ENCODE results near the gene VKORC1.
"Not testable (repeated sequence)": the region's sequence is repeated elsewhere in the genome, so short reads cannot be mapped to it uniquely, and the experiment has no call there.

VKORC1 gene

DNA sequence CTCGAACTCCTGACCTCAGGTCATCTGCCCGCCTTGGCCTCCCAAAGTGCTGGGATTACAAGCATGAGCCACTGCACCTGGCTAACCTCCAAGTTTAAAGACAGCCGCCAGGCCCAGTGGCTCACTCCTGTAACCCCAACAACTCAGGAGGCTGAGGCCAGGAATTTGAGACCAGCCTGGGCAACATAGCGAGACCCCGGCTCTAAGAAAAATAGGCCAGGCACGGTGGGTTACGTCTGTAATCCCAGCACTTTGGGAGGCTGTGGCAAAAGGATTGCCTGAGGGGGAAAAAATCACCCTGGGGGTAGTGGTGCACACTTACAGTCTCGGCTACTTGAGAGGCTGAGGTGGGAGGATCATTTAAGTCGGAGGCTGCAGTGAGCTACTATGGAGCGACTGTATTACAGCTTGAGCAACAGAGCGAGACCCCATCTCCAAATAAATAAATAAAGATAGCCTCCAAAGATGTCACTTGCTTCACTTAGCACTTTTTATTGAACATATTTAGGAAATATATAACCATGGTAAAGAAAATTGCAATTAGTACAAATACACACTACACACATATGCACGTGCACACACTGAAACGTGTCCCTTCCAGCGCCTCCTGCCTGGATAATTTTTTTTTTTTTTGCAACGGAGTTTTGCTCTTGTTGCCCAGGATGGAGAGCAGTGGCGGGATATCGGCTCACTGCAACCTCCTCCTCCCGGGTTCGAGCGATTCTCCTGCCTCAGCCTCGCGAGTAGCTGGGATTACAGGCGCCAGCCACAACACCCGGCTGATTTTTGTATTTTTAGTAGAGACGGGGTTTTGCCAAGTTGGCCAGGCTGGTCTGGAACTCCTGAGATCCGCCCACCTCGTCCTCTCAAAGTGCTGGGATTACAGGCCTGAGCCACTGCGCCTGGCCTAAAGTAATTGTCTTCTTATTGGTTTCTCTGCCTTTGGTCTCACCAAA, 12.2 kb upstream of the VKORC1 start:
- DNase-seq, result no peak

GRCh38 chr16:31105677-31106213, 11.1 kb upstream of the VKORC1 start:
- peak; percentile 86 to 91 for DNase-seq

- DNase-seq, result not testable (repeated sequence)
Observed at GRCh38 chr16:31100876-31101641, 6.5 kb upstream of the VKORC1 start.

DNA sequence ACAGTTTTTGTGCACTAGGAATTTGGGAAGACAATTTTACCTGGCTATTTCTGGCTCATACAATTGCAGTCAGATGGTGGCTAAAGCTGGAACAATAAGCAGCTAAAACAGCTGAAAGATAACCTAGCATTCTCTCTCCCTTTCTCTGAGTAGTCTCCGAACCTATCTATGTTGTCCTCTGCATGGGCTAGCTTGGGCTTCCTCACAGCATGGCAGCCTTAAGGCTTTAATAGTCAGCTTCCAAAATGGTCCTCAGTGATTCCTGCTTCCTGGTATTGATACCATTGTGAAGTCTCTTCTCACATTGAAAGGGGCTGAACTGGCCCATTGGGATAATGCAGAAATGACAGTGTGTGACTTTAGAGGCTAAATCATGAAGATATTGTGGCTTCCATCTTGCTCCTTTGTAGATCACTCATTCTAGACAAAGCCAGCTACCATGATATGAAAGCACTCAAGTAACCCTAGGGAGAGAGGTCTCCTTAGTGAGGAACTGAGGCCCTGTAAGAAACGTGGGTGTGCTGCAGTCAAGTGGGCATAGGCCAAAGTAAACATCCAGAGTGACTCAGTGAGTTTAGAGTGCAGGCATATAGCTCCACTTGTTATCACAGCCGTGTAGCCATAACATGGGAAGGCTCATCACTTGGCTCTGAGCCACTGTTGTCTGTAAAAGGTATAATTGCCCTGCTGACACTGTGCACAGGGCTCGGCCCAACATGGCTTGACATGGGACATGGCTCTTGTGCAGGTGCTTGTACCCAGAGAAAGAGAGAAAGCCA, 5.5 kb upstream of the VKORC1 start:
- no peak for DNase-seq

GRCh38 chr16:31094088-31094423, 541 bp downstream of the VKORC1 start:
- no peak for DNase-seq

GRCh38 chr16:31093132-31093703, 1.4 kb downstream of the VKORC1 start:
- DNase-seq, result no peak

DNA sequence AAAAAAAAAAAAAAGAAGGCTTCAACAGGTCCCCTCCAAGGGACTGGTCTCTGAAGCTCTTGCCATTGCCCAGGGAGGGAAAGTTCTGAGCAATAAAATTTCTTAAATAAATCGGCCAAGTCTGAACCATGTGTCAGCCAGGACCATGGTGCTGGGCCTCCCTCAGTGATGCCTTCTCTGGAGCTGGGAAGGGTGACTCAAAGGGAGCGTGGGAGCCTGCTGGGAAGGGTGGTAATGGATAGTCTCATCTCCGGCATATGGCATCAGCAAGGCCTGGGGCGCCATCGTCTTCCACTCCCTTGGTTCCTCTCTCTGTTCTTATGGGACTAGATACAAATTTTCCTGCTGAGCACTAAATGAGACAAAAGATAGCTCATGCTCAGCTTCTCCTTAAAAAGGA, 2.3 kb downstream of the VKORC1 start:
- DNase-seq, result no peak

GRCh38 chr16:31090540-31090939, 4.1 kb downstream of the VKORC1 start:
- no peak for DNase-seq

GRCh38 chr16:31089199-31089598, 5.4 kb downstream of the VKORC1 start:
- no peak for DNase-seq

DNA sequence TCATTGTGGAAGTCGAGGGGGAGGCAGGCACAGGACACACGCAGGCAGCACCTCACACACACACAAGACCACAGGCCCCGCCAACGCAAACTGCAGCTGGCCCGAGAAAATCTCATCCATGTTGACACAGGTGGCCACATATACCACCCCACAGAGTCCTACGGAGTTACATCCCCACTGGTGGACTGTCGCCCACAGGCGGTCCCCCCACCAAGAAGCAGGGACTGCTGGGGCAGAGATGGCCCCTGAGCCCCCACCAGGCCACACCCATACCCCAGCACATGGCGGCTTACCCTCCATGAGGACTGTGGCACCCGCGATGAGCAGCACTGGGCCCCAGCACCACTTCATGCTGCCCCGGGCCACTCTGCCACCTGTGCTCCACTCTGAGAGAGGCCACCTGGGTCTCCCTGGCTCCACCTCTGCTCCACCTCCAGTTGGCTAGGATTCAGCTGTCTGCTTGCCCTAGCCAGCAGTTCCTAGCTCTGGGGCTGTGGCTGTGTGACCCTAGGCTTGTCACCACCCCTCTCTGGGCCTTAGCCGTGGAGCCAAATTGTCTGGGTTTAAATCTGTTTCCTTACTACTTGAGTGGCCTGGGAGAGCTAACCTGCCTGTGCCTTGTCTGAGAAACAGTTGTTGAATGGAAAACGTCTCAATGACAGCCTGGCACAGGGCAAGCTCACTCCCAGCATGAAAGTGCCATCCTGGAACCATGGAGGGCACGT, 6.0 kb downstream of the VKORC1 start, which contains the start of gene PRSS53:
Gene PRSS53, minus strand, starts transcription at position 485 of the 725 bp plus-strand sequence. Its CDS starts 134 bp downstream, at position 351.
- DNase-seq, result no peak

- DNase-seq, result no peak
Observed at GRCh38 chr16:31087971-31088370, 6.6 kb downstream of the VKORC1 start.

- DNase-seq, result no peak
Observed at GRCh38 chr16:31087481-31087880, 7.1 kb downstream of the VKORC1 start.

- DNase-seq, result no peak
Observed at GRCh38 chr16:31086629-31086906, 8.0 kb downstream of the VKORC1 start.

DNA sequence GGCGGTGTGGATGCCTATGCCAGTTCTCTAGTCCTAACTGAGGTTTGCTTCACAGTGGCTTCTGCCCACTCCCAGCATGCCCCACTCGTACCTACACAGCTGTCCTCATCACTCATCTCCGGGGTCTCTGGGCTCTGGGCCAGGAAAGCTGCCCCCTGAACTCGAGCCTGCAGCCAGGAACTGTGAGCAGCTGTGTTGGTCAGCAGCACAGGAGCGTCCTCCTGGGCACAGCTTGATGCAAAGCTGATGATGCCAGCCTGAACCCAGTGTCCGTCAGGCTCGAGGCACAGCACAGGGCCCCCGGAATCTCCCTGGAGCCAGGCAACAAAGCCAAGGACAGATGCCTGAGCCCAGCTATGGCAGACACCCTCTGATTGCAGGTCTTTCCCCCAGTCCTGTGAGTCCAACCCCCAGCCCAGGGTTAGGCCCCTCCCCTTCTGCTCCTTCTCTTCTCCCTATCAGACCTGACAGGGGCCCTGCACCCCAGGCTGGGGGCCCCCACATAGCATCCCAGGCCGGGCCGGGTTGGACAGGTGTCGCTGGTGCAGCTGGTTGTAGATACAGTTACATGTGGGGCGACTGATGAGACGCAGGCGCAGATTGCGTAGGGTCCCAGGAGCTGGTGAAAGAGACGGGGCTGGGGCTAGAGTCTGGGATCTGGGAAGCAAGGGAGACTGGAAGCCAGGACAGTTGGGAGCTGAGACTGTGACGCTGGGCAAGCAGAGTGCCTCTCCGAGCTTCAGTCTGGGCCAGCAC, 8.5 kb downstream of the VKORC1 start:
- DNase-seq, result no peak

DNA sequence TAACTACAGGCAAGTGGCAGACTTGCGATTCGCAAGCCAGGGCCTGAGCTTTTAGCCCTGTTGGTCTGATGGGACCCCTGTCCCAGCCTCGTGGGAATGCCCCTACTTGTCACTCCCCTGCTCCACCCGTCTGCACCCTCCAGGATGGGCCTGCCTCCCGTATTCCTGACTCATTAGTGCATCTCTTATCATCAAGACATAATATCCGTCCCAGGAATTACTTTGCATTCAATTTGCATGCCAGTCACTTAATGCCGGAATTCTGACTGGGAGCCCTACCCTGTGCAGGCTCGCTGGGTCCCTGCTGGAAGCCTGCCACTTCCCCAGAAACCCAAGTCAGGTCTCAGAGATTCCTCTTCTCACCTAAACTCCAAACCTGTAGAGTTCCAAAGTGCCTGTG, 9.2 kb downstream of the VKORC1 start:
- DNase-seq, result no peak

- no peak for DNase-seq
Observed at GRCh38 chr16:31084584-31085302, 9.9 kb downstream of the VKORC1 start.

- no peak for DNase-seq
Observed at GRCh38 chr16:31083981-31084380, 10.6 kb downstream of the VKORC1 start.

DNA sequence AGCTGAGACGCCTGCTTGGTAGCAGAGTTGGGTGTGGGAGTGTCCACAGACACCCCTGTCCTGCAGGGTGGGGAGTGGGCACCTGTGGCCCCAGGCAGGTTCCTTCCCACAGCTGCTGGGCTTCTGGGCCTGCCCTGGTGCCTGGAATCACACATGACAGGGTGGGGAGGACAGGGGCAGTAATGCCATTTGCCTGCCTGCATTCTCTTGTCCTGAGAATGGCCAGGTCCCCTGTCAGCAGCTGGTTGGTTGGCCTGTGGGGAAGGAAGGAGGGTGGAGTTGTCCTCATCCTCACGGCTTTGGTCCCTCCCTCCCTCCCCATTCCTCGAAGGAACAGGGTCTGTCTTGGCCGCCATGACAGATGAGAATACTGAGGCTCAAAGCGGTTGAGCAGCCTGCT, 11.0 kb downstream of the VKORC1 start:
- DNase-seq, result no peak

- DNase-seq, result no peak
Observed at GRCh38 chr16:31083081-31083480, 11.5 kb downstream of the VKORC1 start.

DNA sequence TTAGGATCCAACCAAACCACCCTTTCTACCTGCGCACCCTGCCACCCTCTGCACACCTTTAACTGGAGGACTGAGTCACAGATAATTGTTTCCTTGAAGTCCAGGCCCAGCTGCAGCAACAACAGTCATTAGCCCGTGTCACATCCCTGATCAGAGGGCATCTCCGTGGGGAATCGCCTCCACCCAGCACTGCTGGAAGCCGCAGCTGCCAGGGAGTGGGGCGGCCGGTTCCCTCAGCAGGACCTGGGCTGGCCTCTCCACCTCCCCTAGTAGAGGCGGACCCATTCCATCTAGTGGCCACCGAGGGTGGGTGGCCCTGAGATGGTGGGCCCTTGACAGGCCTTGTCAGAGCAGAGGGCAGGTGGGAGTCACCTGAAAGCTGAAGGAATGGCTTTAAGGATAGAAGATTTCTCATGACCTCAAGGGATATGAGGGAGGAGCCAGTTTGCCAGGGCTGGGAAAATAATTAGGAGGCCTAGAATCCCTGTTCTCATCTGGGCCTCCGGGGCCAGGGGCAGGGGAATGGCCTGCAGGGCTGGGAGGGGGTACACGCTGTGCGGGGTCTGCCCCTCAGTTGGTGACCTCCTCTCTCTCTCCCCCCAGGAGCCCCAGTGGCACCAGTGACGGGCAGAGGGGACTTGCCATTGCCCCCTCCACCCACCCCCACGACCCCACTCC, 12.1 kb downstream of the VKORC1 start:
- DNase-seq, result no peak
